Gastrocnemius medialis (tissue), 4 donors: ENCODE measurements around the gene SAP30.

Experiments
- POLR2A ChIP-seq, 2 donors: fragments of 450-650 bp; IDR thresholded peaks; one replicate each; pipeline ENCODE4 v1.6.1; 2017; ENCODE audit warnings: antibody characterized with exemption in 2 of 2, mild to moderate bottlenecking in 2 of 2, moderate library complexity in 2 of 2
- TF ChIP-seq, protein P1 (sequence below), 5 experiments: fragments of 450-650 bp in 3 of 5; fragments of 200-600 bp in 2 of 5; sonication (generic) in 2 of 5; IDR thresholded peaks in 4 of 5; conservative IDR thresholded peaks in 1 of 5; 1 replicate in 4 of 5; 2 replicates in 1 of 5; pipeline ENCODE4 v1.5.1; 2016 to 2019; ENCODE audit warnings: antibody characterized with exemption in 5 of 5, mild to moderate bottlenecking in 3 of 5, moderate library complexity in 3 of 5

DNA sequence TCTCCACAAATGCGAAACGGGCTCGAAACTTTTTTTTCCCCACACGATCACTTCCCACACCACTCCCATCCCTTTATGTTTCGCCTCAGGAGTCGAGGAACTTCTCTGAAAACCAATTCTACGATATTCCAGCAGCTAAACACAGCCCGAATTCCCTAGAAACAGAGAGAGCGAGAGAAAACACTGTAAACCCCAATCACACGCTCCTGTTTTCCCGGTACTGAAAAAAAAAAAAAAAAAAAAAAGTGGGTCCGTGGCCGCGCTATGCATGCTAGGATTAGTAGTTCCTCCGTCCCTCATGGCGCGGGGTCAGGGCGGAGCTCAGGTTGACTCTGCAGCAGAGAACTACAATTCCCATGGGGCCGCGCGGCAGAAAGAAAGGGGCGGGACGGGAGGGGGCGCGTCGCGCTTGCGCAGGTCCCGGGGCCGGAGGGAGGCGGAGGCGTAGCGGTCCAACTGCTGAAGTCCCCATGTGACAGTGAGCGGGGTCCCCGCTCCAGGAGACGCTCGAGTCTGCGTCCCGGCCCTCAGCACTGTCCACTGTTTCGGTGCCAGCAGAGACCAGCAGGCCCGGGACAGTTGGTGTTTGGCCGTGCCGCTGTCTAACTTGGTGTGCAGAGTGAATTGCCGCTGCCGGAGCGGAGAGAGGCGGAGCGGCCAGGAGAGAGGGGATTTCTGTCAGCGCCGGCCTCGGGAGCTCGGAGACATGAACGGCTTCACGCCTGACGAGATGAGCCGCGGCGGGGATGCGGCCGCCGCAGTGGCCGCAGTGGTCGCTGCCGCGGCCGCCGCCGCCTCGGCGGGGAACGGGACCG, at the start of gene SAP30:
- peak; percentile 95 to 99 for TF ChIP-seq POLR2A (IDR thresholded peaks at IDR 0.05)
- TF ChIP-seq, protein P1, sequence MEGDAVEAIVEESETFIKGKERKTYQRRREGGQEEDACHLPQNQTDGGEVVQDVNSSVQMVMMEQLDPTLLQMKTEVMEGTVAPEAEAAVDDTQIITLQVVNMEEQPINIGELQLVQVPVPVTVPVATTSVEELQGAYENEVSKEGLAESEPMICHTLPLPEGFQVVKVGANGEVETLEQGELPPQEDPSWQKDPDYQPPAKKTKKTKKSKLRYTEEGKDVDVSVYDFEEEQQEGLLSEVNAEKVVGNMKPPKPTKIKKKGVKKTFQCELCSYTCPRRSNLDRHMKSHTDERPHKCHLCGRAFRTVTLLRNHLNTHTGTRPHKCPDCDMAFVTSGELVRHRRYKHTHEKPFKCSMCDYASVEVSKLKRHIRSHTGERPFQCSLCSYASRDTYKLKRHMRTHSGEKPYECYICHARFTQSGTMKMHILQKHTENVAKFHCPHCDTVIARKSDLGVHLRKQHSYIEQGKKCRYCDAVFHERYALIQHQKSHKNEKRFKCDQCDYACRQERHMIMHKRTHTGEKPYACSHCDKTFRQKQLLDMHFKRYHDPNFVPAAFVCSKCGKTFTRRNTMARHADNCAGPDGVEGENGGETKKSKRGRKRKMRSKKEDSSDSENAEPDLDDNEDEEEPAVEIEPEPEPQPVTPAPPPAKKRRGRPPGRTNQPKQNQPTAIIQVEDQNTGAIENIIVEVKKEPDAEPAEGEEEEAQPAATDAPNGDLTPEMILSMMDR (IDR thresholded peaks at IDR 0.05 in 4 of 5, conservative IDR thresholded peaks at IDR 0.05 in 1 of 5) = no peak
